Left colon (tissue), 2 donors: ENCODE measurements around the gene OPCML. TPM values are rescaled to one million over a fixed set of nuclear protein-coding genes. Genes with fewer than 3 reads are reported as not detected.

Experiments
- ATAC-seq: fragments of 200-7000 bp; cut with Tn5 transposase; one replicate; pipeline ENCODE4 v1.9.1; 2020; ENCODE audit warnings: mild to moderate bottlenecking, moderate library complexity
- DNase-seq, 2 donors: peaks; one replicate each; pipeline ENCODE4 v3.0.0-alpha.2; 2020
- intact Hi-C, 2 donors: fragments of 100-400 bp; cut with DNase I in 1 of 2; cut with micrococcal nuclease in 1 of 2; formaldehyde crosslinking; loops; one replicate each; pipeline versions ENCODE4 v1.11.2 to v1.14.0; 2022; cut with DNase I, micrococcal nuclease
- long read RNA-seq: library from polyadenylated mRNA; unstranded; transcript quantifications from one replicate; pipeline ENCODE4 v2.0.0, GENCODE V29; 2021
- total RNA-seq, 2 donors: library from RNA; stranded (reverse); fragmentation: NEBNext Ultra II Directional; extraction: Animal tissue kit (Norgen Biotek cat#: 25700); gene quantifications; one replicate each; pipeline ENCODE4 v1.2.1, GENCODE V29; 2021
- donor health status: DM: no; HTN: no; CAD: no.
- donor health status: DM: yes; HTN: yes; CAD: no.

The OPCML gene
- total RNA-seq, result under 1 TPM; 0.06 to 0.11 TPM
- long read RNA-seq, result 0 reads

DNA sequence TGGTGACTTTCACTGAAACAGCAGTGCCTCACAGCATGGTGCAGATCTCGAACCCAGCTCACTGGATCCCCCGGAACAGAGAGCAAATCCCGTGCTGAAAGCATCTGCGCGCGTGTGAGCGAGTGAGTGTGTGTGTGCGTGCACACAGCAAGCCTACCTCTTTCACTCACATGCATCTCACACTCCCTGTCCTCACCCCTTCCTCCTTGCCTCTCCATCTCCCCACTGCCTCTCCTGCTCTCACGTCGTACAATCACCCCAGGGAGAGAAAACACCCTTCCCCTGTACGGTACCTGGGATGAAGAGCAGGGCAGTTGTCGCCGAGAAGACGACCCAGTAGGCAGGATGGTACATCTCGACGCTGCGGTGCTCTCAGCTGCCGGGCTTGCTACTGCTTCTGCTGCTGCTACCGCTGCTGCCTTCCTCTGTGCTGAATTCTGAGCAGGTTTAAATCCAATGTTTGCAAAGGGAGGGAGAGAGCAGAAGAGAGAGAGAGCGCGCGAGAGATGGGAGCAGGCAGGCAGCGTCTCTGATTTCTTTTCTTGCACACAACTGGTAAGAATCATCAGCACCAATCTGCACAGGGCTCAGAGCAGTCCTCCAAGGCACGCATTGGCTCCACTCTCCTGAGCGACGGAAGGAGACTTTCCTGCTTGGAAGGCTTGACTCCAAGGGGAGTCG, at the start of gene OPCML:
OPCML (minus strand) TSS at position 531 of the 681 bp plus-strand sequence.
- intact Hi-C loops, result no loop called here
- DNase-seq, result no peak
- no peak for ATAC-seq

DNA sequence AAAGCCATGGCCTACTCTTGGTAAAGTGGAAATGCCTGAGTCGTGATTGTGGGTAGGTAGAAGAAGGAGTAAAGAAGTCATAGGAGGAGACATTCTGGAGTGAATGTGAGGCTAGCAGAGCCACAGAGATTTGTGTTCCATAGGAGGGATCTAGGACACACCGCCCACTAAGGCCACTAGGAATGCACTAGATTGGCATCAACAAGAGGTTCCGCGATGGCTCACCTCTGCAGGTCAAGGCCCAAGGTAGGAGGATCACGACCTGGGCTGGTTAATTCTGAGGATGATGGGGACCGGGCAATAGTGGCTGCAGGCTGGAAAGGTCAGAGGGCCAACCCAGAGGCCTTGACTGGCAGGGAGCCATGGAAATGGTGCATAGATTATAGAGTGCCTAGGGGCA, 48.8 kb upstream of the OPCML start:
- DNase-seq, result no peak
- no peak for ATAC-seq
- intact Hi-C loops, result no loop called here

DNA sequence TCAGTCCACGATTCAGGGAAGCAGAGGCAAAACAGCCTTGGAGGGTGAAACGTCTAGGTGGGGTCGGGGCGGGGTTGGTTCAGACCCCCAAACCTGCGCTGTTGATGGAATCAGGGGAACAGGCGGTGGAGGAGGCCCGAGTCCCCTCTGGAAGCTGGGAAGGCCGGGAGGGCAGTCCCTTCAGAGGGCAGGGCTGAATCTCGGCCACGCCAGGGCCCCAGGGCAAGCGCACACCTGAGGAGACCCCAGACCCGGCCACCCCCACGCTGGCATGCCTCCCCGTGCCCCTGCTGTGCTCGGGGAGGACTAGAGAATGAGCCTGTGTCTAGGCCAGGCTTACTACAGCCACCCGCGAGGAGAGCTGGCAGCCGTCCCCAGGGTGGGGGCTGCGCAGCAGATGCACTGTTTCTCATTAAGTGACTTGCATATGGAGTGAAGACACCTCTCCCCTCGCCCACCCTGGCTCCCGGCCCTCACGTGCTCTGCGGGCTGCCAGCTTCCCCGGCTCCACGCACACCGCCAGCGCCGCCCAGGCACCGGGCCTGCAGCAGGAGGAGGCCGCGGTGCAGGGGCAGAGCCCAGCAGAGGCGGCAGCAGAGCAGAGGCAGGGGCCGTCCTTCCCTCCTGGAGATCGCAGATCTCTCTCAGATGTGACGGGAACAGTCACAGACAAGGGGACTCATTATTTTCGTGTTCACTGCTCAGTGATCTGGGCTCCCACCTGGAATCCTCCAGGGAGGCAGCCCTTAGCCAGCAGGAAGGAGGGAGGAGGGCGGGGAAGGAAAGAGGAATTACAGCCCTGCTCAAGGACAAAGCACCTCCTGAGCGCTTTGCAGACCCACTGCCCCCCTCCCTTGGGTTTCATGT, 47.1 kb upstream of the OPCML start:
- DNase-seq (no peak), ATAC-seq (no peak)
- intact Hi-C loops, result no loop called here

DNA sequence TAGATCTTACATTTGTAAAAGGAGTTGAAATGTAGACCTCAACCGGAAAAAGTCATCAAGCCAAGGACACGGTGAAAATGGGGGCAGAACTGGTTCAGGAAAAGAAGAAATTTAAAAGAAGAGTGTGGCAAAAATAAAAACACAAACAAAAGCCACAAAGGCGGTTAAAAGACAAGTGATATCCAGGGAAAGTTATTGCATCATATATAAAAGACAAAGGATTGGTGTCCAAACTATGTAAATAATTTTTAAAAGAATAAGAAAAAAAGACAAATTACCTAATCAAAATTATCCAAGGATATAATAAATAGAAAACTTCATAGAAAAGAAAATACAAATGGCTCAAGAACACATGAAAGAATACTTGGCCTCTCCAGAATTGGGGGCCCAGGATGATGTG, 45.1 kb upstream of the OPCML start:
- no peak for DNase-seq
- intact Hi-C loops, result no loop called here
- no peak for ATAC-seq

DNA sequence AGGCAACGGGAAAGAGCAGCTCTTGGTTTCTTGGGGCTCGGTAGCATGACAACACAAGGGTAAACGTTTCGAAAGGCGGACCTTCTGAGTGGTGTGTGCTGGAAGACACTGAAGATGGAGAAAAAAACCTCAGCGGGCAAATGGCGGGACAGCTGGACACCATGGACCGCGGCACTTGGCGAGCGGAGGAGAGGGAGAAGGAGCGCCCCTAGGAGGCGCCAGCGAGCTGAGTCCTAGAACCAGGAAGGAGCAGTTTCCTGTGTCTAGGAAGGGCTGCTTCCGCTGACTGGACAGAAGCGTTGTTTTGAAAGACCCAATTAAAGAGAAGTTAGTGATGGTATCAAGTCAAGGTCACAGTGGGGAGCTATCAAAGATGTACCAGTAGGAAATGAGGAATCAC, 44.0 kb upstream of the OPCML start:
- intact Hi-C loops, result no loop called here

DNA sequence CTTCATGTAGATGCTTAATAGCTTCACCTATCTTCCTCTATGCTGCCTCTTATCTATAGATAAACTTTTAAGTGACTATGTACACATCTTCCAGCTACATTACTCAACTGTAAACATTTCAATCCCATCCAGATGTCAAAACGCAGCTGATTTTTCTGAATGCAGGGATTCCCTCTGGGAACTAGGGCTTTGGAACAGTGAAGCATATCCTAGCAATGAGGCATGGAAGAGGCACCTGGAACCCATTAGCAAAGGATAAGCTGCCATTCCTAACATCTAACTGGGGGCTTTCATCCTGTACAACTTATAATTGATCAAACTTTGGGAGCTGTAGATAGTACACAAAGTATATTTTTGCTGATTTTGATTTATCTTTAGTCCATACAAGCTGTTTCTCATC, 40.8 kb upstream of the OPCML start:
- no peak for ATAC-seq
- intact Hi-C loops, result no loop called here

More for the DNA sequence above, 44.0 kb upstream of the OPCML start:
- ATAC-seq (no peak), DNase-seq (no peak)

DNA sequence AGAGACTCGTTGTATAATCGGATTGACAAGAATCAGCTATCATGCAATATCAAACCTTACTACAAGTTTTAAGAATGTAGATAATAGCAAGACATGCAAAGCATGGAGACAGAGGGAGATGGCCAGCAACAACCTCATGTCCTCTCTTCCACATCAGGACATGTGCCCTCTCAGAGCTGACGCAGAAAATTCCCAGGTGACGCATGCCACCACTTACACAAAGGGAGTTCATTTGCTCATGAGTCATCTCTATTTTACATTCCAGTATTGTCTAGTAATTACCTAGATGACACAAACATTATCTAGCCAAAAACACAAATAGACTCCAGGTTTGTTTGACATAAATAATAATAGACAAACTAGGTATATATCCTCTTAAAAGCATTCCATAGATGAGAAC, 38.1 kb upstream of the OPCML start:
- intact Hi-C loops, result no loop called here
- DNase-seq (no peak), ATAC-seq (no peak)

More for the DNA sequence above, 40.8 kb upstream of the OPCML start:
- no peak for DNase-seq

DNA sequence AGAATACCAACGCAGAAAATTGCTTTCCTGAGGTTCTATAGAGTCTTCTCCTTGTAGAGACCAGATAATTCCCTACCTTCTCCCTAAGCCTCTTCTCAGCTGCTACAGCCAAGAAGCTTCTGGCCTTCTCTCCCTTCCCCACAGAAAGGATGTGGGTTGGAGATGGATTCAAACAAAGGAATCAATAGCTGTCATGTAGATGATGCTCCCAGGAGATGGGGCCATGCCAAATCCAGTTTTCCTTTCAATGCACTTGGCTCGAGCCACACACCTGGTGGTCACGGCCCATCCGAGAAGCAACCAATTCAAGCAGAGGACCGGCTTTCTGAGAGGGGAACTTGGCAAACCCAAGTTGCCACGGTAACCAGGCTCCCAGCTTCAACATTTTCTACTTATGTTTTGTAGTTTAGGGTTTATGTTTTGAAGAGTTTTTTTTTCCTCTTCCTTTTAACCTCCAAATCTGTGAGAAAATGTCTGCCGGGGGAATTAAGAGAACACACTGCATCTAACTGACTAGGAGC, 31.3 kb upstream of the OPCML start:
- DNase-seq (no peak), ATAC-seq (no peak)
- intact Hi-C loops, result no loop called here

DNA sequence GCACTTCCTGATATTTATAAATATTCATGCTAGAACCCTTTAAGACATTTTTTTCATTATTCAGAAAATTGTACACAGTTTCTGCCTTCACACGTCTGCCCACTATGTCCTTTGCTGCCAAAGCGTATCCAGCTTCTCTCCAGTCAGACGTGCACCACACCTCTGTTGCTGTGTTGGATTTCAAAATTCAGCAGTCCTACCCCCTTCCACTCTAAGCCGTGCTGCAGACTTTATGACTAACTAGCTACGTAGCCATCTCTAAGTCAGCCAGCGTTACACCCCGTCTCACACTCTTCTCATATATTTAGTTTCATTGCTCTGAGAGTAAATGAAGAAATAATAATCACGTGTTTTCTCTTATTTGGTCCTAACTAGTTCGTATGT, 28.2 kb upstream of the OPCML start:
- no peak for ATAC-seq
- intact Hi-C loops, result no loop called here
- DNase-seq, result no peak

DNA sequence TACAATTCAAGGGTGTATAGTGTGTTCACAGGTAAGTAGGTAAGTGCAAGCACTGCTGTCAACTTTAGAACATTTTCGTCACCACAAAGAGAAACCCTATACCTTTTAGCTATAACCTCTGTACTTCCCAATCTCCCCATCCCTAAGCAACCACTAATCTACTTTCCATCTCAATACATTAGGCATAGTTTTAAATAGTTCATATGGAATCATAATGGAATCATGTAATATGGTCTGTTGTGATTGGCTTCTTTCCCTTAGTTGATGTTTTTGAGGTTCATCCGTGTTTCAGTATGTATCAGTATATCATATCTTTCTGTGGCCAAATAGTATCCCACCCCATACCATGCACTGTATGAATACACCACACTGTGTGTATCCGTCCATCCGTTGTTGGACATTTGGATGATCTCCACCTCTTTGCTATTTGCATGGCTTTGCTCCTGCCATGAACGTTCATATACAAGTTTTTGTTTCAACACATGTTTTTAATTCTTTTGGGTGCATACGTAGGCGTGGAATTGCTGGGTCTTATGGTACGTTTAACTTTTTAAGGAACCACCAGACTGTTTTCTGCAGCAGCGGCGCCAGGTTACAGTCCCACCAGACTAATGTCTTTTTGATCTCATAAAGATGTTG, 27.7 kb upstream of the OPCML start:
- intact Hi-C loops, result no loop called here
- DNase-seq, result no peak
- ATAC-seq, result no peak

DNA sequence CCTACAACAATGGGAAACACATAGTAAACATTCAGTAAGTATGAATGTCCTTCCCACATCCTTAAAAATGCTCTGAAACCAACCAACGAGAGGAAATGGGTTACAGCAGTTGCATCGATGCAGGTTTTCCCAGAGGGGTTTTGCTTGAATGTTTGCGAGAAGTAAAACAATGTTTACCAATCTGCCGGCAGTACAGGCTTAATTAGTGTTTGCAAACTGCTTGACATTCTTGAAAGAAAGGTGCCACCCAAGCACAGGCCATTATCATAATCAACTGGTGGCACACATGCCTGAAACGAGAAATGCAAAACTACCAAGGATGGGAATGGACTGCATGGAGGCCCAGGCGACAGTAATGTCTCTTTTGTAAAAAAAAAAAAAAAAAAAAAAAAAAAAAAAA, 27.1 kb upstream of the OPCML start:
- no peak for ATAC-seq
- no peak for DNase-seq
- intact Hi-C loops, result no loop called here

DNA sequence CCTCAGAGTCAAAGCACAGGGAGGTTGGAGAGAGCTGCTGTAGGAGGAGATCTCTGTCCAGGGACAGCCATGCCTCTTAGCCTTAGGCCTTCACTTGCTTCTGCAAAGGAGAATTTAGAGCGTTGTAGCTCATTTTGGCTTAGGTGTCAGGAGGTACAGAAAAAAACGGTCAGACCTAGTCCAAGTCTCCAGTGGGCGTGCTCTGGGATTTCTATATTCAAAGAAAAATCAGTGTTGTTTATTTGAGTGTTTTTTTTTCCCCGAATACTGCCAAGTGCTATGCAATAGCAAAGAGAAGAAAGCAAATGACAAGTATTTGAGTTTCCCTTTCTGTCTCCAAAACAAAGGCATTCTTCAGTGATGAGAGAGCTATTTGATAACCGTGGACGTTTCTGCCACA, 22.7 kb upstream of the OPCML start:
- DNase-seq (no peak), ATAC-seq (no peak)
- intact Hi-C loops, result no loop called here

DNA sequence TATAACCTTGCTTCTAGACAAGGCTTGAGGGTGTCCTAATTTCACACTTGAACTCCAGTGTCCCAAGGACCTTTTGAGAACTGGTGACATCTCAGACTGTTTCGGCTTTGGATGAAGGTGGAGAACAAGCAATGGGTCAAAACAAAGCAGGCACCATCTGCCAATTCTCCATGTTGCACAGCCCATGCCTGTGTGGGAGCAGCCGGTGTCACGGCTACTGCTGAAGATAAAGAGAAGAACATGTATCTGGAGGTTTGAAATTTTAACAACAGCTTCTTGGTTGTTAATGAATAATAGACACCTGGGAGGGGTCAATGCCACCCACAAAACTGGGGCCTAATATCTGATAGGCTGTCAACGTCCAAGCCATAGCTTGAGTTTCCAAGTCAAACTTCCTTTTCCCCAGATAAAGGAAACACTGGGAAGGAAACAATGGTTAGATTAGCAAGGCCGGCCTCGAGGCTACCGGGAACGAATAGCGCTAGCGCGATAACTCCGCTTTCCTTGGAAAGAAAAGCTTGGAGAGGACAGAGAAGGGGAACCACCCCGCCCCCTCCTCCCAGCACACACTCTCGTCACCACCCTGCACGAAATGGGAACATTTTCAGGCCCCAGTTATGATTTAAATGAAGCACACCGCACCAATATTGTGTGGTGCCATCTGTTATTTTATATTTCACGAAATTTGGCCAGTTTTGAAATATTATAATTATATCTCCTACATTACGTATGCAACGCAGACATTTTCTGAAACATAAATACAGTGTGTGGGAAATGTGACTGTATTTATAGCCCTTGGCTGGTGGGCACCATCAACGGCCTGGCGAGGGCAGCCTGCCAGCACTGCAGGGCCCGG, 21.8 kb upstream of the OPCML start:
- ATAC-seq, result no peak
- no peak for DNase-seq
- intact Hi-C loops, result no loop called here

DNA sequence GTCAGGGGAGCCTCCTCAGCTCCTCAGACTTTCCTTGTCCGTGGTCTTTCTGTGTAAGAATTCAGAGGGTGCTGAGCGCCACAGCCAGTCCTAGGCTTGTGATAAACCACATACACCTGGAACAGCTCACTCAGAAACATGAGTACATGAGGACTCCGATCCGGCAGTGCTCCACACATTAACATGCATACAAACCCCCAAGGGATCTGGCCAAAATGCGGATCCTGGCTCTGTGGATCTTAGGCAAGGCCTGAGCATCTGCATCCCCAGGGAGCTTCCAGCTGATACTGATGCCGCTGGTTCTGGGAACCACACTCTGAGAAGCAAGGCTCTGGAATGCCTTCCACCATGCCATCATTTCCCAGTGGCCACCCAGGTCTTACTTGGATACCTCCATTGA, 20.6 kb upstream of the OPCML start:
- ATAC-seq (no peak), DNase-seq (no peak)
- intact Hi-C loops, result no loop called here

DNA sequence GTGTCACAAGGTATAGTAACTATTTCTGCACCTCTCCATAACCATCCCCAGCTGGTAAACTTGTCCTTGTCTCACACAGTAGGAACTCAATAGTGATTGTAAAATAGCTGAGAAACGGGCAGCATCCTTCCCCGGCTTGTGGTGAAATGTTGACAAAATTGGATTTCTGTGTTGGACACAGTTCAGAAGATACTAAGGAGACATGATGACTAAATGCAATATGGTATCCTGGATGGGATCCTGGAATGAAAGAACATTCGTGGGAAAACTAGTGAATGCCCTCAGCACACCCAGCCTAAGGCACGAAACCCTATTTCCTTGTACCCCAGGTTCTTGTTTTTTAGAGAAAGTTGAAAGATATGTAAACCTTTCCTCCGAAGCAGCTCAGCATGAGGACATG, 18.8 kb upstream of the OPCML start:
- DNase-seq (no peak), ATAC-seq (no peak)
- intact Hi-C loops, result no loop called here

DNA sequence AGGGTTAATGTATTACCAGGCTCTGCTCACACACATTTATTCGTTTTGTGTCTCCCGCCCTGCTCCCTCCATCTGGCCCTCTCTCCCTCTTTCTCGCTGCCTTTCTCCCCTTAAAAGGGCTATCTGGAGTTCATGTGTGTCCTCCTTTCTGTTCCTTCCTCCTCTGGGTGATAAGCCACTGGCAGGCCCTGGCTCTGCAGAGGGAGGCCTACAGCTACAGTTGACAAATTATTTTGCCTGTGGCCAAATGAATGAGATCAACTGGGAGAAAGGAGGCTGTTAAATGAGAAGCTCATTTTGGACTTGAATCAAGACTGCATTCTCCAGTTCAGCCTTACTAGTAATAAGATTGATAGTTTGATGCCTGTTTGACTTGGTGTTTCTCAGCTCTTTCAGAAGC, 17.5 kb upstream of the OPCML start:
- intact Hi-C loops, result no loop called here
- ATAC-seq (no peak), DNase-seq (no peak)

DNA sequence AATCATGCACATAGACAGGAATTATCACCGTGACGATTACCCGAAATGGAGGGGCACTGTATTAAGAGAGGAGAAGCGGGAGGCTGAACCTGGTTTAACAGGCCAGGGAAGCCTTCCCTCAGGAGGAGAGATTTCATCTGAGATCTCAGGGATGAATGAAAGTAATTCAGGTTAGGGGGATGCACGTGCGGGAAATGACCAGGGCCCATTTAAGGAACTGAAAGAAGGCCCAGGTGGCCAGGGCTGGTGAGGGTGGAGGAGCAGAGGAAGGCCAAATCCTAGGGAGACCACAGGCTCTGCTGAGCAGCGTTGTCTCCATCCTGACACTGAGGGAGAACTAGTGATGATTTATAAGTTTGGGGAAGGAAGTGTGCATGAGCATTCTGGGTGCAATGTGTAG, 16.3 kb upstream of the OPCML start:
- DNase-seq (no peak), ATAC-seq (no peak)
- intact Hi-C loops, result no loop called here

DNA sequence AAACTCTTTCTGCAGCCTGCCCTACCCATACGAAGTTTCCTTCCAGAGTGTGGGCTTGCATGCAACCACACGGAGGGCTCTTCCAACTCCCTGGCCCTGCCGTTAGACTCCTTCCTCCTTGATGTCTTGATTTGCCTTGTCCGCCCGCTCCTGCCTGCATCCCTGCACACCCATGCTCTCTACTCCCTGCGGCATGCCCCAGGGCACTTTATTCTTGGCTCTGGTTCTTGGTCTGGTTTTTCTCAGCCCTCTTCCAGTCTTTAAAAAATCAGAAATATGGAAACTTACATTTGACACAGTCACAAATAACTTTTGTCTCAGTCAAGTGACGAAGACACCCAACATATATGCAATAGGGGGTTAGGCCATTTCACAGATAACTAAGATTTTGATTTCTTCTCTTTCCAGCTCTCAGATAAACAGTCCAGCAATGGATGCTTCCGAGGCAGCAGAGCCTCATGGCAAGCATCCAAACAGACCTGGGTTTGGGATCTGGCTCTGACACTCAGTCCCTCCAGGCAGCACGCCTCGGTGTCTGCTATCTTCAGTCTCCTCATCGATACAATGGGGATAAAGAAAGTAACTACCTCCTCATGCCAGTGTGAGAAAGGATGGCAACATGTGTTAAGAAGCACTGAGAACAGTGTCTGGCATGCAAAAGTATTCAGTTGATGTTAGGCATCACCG, 15.7 kb upstream of the OPCML start:
- DNase-seq (no peak), ATAC-seq (no peak)
- intact Hi-C loops, result no loop called here
